ENCODE measurements around the gene POLA1. TPM values are rescaled to one million over a fixed set of nuclear protein-coding genes. Genes with fewer than 3 reads are reported as not detected.

The POLA1 gene
- total and polyA plus RNA-seq, 2 donors, result 7.2 to 37.9 TPM

DNA sequence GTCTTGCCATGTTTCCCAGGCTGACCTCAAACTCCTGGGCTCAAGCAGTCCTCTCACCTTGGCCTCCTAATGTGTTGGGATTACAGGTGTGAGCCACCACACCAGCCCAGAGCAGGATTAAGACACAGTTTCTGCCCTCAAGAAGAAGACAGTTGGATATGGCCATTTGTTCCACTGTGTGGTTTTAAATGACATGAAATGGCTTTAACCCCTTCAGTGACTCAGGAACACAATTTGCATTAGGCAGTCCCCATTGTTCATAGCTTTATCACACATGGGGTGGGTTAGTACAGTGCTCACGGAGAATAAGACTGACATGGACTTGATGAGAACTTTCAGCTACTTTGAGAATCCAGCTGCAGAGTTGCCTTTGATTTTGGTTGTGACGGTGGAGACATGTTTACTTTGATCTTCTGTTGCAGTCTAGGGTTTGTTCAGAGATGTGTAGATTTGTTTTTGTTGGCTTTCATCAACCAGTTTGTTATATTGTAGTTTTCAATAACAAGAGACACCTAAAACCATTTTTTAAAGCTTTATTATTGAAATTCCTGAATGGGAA is 261.7 kb downstream of the POLA1 start:
- H3K4me1 ChIP-seq (ENCODE audit: insufficient read depth), result no peaks in the 10 kb centered on the region
- H3K27ac ChIP-seq (ENCODE audit: low read depth), result no peak overlapping the region
- 95% methylated on average over 2 of the region's 2 CpGs for WGBS
- H3K4me3 ChIP-seq (ENCODE audit: low read depth, low read length), result no peak overlapping the region
- no peaks in the 10 kb centered on the region for H3K36me3 ChIP-seq (ENCODE audit: insufficient read depth)
- no peak for DNase-seq (ENCODE audit: extremely low spot score)

DNA sequence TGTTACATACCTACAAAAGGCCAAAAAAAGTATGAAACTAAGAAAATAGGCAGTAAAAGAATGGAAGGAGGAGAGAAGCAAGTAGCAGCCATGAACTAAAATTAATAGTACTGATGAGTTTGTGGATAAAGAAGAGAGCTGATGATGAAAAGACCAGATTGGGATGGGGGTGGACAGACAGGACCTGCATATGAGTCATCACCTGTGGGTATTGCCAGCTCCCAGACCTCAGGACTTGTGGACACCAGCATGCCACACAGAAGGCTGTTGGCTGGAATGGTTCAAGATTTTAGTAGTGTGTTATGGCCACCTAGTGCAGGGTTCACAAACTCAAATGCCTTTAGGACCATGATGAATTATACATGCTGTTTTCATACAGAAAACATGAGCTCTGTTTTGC is 263.1 kb downstream of the POLA1 start:
- Histone ChIP-seq H3K36me3 (ENCODE audit: insufficient read depth) (no peaks in the 10 kb centered on the region), H3K4me1 (ENCODE audit: insufficient read depth) (no peaks in the 10 kb centered on the region), H3K27ac (ENCODE audit: low read depth) (no peak overlapping the region), H3K4me3 (ENCODE audit: low read depth, low read length) (no peak overlapping the region)
- no peak for DNase-seq (ENCODE audit: extremely low spot score)

DNA sequence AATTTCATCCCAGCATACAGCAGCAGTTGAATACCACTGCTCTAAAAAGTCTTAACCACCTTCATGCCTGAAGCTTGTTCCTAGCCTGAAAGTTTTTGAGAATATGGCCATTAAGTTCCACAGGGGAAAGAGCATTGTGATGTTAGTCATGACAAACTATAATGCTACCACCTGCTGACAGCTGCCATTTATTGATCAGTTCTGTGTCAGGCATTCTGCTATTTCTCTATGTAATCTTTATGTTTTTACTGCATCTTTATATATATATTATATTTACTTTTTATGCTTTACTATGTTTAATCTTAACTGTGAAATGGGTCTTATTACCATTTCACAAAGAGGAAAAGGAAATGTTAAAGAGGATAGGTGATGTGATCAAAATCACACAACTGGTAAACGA is 268.1 kb downstream of the POLA1 start:
- Histone ChIP-seq H3K4me1 (ENCODE audit: insufficient read depth) (no peaks in the 10 kb centered on the region), H3K36me3 (ENCODE audit: insufficient read depth) (no peaks in the 10 kb centered on the region), H3K4me3 (ENCODE audit: low read depth, low read length) (no peak overlapping the region), H3K27ac (ENCODE audit: low read depth) (no peak overlapping the region)
- no peak for DNase-seq (ENCODE audit: extremely low spot score)
- WGBS, result 83% methylated on average over 1 of the region's 1 CpG

DNA sequence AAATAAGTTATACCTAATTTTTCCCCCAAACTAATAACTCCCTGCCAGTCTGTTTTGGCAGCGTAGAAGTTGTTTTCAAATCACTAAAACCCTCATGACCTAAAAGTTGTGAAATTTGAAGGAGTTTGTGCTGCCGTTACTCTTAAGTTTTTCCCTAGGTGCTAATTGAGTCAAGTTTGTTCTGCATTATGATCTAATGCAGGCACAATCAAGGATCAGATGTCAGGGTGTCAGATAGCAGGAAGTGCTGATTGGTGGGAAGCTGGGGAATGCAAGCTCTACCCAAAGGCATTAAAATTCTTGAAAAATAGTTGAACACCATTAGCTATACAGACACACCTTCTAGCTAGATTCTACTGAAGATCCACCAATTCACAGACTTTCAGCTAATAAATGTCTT is 270.1 kb downstream of the POLA1 start:
- no peaks in the 10 kb centered on the region for H3K4me1 ChIP-seq (ENCODE audit: insufficient read depth)
- no peak for DNase-seq (ENCODE audit: extremely low spot score)
- no peak overlapping the region for H3K27ac ChIP-seq (ENCODE audit: low read depth)
- whole genome bisulfite sequencing, result 88% methylated on average over 2 of the region's 2 CpGs
- H3K4me3 ChIP-seq (ENCODE audit: low read depth, low read length), result no peak overlapping the region
- no peaks in the 10 kb centered on the region for H3K36me3 ChIP-seq (ENCODE audit: insufficient read depth)

DNA sequence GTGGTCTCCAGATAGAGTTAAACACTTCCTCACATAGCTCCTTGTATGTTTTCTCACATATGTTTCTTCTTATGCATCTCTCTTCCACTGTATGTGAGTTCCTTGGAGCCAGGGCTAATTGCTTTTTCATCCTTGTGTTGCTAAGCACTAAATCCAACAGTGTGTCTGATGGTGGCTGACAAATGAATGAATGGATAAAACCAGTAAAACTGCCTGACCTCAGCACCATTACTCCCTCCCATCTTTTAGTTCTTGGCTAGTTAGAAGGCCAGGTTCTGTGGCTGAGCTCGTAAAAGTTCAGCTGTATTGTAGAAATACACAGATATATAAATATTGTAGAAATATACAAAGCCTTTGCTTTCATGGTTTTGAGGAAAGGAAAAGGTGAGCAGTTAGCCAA is 271.7 kb downstream of the POLA1 start:
- no peak overlapping the region for H3K27ac ChIP-seq (ENCODE audit: low read depth)
- H3K4me3 ChIP-seq (ENCODE audit: low read depth, low read length), result no peak overlapping the region
- no peaks in the 10 kb centered on the region for H3K36me3 ChIP-seq (ENCODE audit: insufficient read depth)
- WGBS, result 51% methylated on average over 1 of the region's 1 CpG
- DNase-seq (ENCODE audit: extremely low spot score), result no peak
- H3K4me1 ChIP-seq (ENCODE audit: insufficient read depth), result no peaks in the 10 kb centered on the region

DNA sequence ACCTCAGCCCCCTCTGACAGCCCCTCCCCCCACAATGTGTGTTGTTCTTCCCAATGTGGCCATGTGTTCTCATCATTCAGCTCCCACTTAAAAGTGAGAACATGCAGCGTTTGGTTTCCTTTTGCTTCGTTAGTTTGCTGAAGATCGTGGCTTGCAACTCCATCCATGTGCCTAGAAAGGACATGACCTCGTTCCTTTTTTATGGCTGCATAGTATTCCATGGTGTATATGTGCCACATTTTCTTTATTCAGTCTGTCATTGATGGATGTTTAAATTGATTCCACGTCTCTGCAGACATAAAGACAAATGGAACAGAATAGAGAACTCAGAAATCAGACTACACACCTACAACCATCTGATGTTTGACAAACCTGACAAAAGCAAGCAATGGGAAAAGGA is 276.1 kb downstream of the POLA1 start:
- H3K36me3 ChIP-seq (ENCODE audit: insufficient read depth), result no peaks in the 10 kb centered on the region
- no peak overlapping the region for H3K4me3 ChIP-seq (ENCODE audit: low read depth, low read length)
- no peak overlapping the region for H3K27ac ChIP-seq (ENCODE audit: low read depth)
- 95% methylated on average over 5 of the region's 5 CpGs for WGBS
- H3K4me1 ChIP-seq (ENCODE audit: insufficient read depth), result no peaks in the 10 kb centered on the region
- DNase-seq (ENCODE audit: extremely low spot score), result no peak

DNA sequence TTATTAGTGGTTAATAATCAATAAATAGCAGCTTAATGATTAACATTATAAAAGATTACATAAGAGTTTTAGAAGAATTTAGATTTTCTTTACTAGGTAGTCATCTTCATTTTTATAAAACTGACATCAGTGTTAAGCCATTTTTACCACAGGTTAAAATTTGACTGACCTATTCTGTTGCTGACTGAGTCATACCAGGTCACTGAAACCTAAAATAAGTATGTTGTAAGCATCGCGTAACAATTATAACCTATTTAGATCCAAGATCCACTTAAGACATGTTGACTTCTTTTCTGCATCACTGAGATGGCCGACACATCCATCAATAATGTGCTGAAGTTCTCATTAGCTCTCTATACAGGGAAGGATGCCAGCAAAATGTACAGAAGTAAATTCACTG is 285.4 kb downstream of the POLA1 start:
- WGBS, result 96% methylated on average over 3 of the region's 3 CpGs
- no peak for DNase-seq (ENCODE audit: extremely low spot score)
- H3K36me3 ChIP-seq (ENCODE audit: insufficient read depth), result no peaks in the 10 kb centered on the region
- H3K4me1 ChIP-seq (ENCODE audit: insufficient read depth), result no peaks in the 10 kb centered on the region
- no peak overlapping the region for H3K4me3 ChIP-seq (ENCODE audit: low read depth, low read length)
- H3K27ac ChIP-seq (ENCODE audit: low read depth), result no peak overlapping the region

DNA sequence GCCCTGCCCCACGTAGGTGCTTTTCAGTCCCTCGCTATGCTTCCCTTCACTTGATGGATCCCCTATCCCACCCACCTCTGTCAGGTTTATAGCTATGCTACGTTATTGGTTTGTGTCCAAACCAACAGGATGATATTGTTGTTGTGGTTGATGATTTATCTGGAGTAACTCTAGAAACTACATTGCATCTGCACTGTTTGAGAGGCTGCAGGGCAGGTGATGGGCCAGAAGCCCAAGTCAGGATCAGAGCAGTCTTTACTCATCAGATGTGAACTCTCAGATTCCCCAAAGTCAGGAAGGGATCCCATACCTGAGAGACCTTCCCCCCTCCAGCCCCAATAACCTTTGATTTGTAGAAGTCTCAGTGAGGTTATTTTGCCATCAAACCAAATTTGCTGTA is 287.3 kb downstream of the POLA1 start:
- 90% methylated on average over 3 of the region's 3 CpGs for WGBS
- Histone ChIP-seq H3K36me3 (ENCODE audit: insufficient read depth) (no peaks in the 10 kb centered on the region), H3K4me1 (ENCODE audit: insufficient read depth) (no peaks in the 10 kb centered on the region), H3K4me3 (ENCODE audit: low read depth, low read length) (no peak overlapping the region), H3K27ac (ENCODE audit: low read depth) (no peak overlapping the region)
- DNase-seq (ENCODE audit: extremely low spot score), result no peak

DNA sequence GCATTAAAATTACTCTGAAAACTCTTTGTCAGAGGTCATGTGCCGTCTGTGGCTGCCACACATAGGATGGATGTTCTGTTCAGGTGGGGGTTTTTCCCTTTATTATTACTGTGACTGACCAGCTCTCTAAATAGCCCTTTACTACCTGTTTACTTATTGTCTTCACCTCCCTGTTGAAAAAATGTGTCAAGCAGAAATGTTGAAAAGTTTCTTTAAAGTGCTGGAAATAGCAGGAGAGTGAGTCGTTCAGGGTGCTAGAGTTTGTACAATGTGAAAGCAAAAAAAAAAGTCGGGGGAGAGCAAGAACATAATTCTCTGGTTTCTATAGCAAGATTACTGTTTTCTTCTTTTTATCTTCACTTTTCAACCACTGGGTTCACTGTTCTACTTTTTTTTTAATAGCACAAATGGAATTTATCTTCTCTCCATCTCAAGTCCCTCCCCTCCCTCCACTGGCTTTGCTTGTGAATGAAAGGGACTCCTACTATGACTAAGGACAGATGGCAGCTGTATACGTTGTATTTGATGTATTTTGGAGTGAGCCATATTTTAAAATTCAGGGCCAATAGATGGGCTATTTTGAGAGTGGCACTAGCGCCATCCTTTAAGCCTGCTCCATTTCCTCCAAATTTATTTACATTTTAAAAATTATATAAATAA is 288.7 kb downstream of the POLA1 start:
- DNase-seq (ENCODE audit: extremely low spot score), result no peak
- 72% methylated on average over 5 of the region's 5 CpGs for WGBS
- Histone ChIP-seq H3K4me1 (ENCODE audit: insufficient read depth) (no peaks in the 10 kb centered on the region), H3K36me3 (ENCODE audit: insufficient read depth) (no peaks in the 10 kb centered on the region), H3K27ac (ENCODE audit: low read depth) (no peak overlapping the region), H3K4me3 (ENCODE audit: low read depth, low read length) (no peak overlapping the region)

DNA sequence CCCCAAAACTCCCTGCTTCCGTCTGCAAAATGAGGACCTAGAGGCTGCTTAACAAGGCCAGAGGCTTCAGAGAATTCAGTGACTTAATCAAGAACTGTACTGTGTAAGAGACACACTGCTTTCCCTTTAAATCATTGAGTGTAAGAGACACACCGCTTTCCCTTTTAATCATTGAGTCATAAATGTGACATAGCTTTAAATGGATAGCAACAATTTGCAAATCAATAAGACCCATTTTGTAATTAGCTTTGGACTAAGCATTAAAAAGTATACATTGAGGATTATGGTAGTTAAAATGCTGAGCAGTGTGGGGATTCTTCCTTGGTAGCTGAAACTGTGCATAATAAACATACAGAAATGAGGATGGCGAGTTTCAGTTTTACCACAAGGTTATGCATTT is 290.2 kb downstream of the POLA1 start:
- 95% methylated on average over 3 of the region's 3 CpGs for WGBS
- Histone ChIP-seq H3K36me3 (ENCODE audit: insufficient read depth) (peaks cover 2% of the 10 kb centered on the region), H3K4me1 (ENCODE audit: insufficient read depth) (no peaks in the 10 kb centered on the region), H3K27ac (ENCODE audit: low read depth) (no peak overlapping the region), H3K4me3 (ENCODE audit: low read depth, low read length) (no peak overlapping the region)
- no peak for DNase-seq (ENCODE audit: extremely low spot score)

DNA sequence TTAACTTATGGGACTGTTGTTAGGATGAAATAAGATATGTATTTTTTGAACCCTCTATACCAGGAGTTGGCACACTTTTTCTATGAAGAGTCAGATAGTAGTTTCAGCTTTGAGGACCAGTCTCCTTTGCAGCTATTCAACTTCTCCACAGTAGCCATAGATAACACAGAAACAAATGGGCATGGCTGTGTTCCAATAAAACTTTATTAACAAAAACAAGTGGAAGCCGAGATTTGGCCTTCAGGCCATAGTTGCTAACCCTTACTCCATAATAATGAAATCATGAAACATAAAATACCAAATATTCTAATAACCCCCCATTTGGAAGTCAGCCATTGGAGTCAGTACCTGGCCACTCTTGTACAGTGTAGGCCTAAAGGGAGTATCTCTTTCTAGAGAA is 291.4 kb downstream of the POLA1 start:
- DNase-seq (ENCODE audit: extremely low spot score), result no peak
- Histone ChIP-seq H3K4me3 (ENCODE audit: low read depth, low read length) (no peak overlapping the region), H3K27ac (ENCODE audit: low read depth) (no peak overlapping the region), H3K4me1 (ENCODE audit: insufficient read depth) (no peaks in the 10 kb centered on the region), H3K36me3 (ENCODE audit: insufficient read depth) (peaks cover 2% of the 10 kb centered on the region)
- WGBS, result 100% methylated on average over 1 of the region's 1 CpG

DNA sequence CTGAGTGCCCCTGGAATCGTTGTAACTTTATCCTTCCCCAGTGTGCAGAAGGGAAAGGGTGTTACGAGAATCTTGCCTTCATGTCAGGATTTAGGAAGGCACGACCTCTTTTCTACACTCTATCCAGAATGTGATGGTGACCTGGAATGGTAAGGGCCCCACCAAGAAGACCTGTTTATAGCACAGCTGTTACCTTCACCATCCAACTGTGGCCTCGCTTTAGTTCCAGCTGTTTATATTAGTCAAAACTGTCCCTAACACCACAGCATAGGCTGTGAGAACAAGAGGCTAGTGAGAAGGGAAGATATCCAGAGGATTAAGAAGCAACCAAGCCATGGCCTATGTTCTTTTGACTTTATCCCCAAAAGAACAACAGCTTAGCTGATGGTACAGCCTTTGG is 294.0 kb downstream of the POLA1 start:
- Histone ChIP-seq H3K36me3 (ENCODE audit: insufficient read depth) (peaks cover 2% of the 10 kb centered on the region), H3K4me3 (ENCODE audit: low read depth, low read length) (no peak overlapping the region), H3K27ac (ENCODE audit: low read depth) (no peak overlapping the region), H3K4me1 (ENCODE audit: insufficient read depth) (no peaks in the 10 kb centered on the region)
- no peak for DNase-seq (ENCODE audit: extremely low spot score)
- WGBS, result 95% methylated on average over 4 of the region's 4 CpGs

DNA sequence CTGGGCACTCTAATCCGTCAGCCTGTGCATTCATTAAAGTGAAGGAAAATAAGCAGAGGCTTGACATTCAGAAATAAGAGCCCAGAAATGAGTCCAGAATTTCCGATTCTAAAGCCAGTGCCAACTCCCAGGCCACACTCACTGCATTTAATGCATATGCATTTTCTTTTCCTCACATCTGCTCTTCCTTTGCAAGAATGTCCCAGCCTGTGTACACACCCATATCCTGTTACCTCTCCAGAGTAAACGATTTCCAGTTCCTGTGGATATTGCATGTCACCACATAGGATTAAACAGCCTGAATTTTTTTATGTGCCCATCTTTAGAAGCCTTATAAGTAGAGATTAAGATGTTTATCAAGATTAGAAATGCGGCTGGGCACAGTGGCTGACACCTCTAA is 294.6 kb downstream of the POLA1 start:
- H3K4me1 ChIP-seq (ENCODE audit: insufficient read depth), result no peaks in the 10 kb centered on the region
- 75% methylated on average over 4 of the region's 4 CpGs for WGBS
- H3K27ac ChIP-seq (ENCODE audit: low read depth), result no peak overlapping the region
- no peak for DNase-seq (ENCODE audit: extremely low spot score)
- H3K36me3 ChIP-seq (ENCODE audit: insufficient read depth), result peaks cover 2% of the 10 kb centered on the region
- H3K4me3 ChIP-seq (ENCODE audit: low read depth, low read length), result no peak overlapping the region

DNA sequence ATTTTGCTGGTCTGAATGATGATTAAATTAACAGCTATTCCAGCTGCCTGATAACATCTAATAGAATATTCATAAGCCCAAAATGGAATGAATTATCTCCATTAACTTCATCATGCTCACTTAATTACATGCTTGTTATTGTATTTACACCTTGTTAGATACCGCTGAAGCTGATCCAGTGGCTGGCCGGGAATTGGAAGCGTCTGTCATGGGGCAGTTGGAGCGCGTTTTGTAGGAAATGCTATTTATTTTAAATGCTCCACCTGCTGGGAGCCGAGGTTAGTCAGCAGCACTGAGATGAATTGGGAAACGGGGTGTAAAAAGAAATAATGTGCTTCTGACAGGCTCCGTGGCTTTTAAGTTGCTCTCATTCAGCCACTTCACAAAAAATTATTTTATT is 296.8 kb downstream of the POLA1 start:
- no peak overlapping the region for H3K4me3 ChIP-seq (ENCODE audit: low read depth, low read length)
- no peaks in the 10 kb centered on the region for H3K4me1 ChIP-seq (ENCODE audit: insufficient read depth)
- peaks cover 2% of the 10 kb centered on the region for H3K36me3 ChIP-seq (ENCODE audit: insufficient read depth)
- H3K27ac ChIP-seq (ENCODE audit: low read depth), result no peak overlapping the region
- DNase-seq (ENCODE audit: extremely low spot score), result no peak
- WGBS, result 75% methylated on average over 8 of the region's 8 CpGs

DNA sequence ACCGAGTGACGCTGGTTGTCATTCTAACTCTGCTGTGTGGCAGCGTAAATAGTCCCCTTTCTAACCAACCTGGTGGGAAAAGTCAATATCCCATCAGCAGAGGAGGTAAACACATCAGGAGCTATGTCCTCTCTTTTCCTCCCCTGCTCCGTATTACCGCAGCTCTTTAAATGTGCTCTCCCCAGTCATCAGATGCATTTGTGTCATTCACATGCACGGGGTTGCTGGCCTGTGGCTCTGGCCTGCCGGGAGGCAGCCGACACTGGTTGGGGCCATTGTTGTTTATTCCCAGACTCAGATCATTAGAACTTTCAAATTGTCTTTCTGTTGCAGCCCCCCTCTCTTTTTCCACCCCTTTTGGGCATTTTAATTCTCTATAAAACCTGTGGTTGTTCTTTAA is 300.2 kb downstream of the POLA1 start:
- Histone ChIP-seq H3K4me1 (ENCODE audit: insufficient read depth) (no peaks in the 10 kb centered on the region), H3K27ac (ENCODE audit: low read depth) (no peak overlapping the region), H3K4me3 (ENCODE audit: low read depth, low read length) (no peak overlapping the region), H3K36me3 (ENCODE audit: insufficient read depth) (no peaks in the 10 kb centered on the region)
- 91% methylated on average over 8 of the region's 8 CpGs for WGBS
- no peak for DNase-seq (ENCODE audit: extremely low spot score)

All from urinary bladder (tissue), 4 donors.